Natural killer cell (primary cell): ENCODE data around the gene ITPRID2. TPM values are rescaled to one million over a fixed set of nuclear protein-coding genes. Genes with fewer than 3 reads are reported as not detected.

ENCODE experiments used
- ATAC-seq, 3 donors: fragments of 150-1000 bp in 2 of 3; fragments of 200-7000 bp in 1 of 3; cut with Tn5 transposase; 1 replicate in 1 of 3; 2 replicates in 2 of 3; pipeline ENCODE4 v1.10.0; 2021; ENCODE audit warnings: mild to moderate bottlenecking in 2 of 3, moderate library complexity in 2 of 3
- DNase-seq, 2 donors: peaks; one replicate each; pipeline versions ENCODE4 v3.0.0 to v3.0.0-alpha.2; 2013 to 2021; ENCODE audit warnings: mixed read lengths in 1 of 2
- H3K27ac ChIP-seq: one replicate; pipeline ENCODE4 v1.5.1; 2013; ENCODE audit warnings: mild to moderate bottlenecking, low read length
- H3K27me3 ChIP-seq: one replicate; pipeline ENCODE4 v1.6.1; 2013; ENCODE audit warnings: low read length; ENCODE audit not compliant: control insufficient read depth, insufficient read depth
- H3K36me3 ChIP-seq: one replicate; pipeline ENCODE4 v1.6.1; 2013; ENCODE audit warnings: low read length; ENCODE audit not compliant: control insufficient read depth, insufficient read depth
- H3K4me1 ChIP-seq: one replicate; pipeline ENCODE4 v1.6.1; 2013; ENCODE audit warnings: low read length; ENCODE audit not compliant: control insufficient read depth, insufficient read depth
- H3K4me3 ChIP-seq: one replicate; pipeline ENCODE4 v1.5.1; 2013; ENCODE audit warnings: low read length
- H3K9me3 ChIP-seq: one replicate; pipeline ENCODE4 v1.6.1; 2013; ENCODE audit warnings: low read length; ENCODE audit not compliant: control insufficient read depth, insufficient read depth
- H3K27ac Mint-ChIP-seq, 2 donors: one replicate each; pipeline ENCODE4 v1.8.0; 2022; ENCODE audit warnings: mild to moderate bottlenecking in 2 of 2, mixed read lengths in 2 of 2, moderate library complexity in 1 of 2
- H3K27me3 Mint-ChIP-seq, 2 donors: one replicate each; pipeline ENCODE4 v1.8.0; 2022; ENCODE audit warnings: low read depth in 2 of 2, mixed read lengths in 2 of 2
- H3K36me3 Mint-ChIP-seq: one replicate; pipeline ENCODE4 v1.8.0; 2022; ENCODE audit warnings: mixed read lengths
- H3K4me1 Mint-ChIP-seq, 2 donors: one replicate each; pipeline ENCODE4 v1.8.0; 2022; ENCODE audit warnings: mixed read lengths in 2 of 2
- H3K4me3 Mint-ChIP-seq: one replicate; pipeline ENCODE4 v1.8.0; 2022; ENCODE audit warnings: mild to moderate bottlenecking, moderate library complexity, mixed read lengths
- H3K9me3 Mint-ChIP-seq, 2 donors: one replicate each; pipeline ENCODE4 v1.8.0; 2022; ENCODE audit warnings: mixed read lengths in 2 of 2
- CTCF ChIP-seq: fragments of 200-600 bp; IDR thresholded peaks from one replicate; pipeline ENCODE4 v1.8.0; 2022; ENCODE audit warnings: antibody characterized with exemption
- WGBS: methylation state at CpG from one replicate; pipeline ENCODE4 v1.1.7; 2013; ENCODE audit warnings: missing lambda C conversion rate; ENCODE audit not compliant: insufficient coverage; 5-methylcytosine and 5-hydroxymethylcytosine counted together
- intact Hi-C: fragments of 100-400 bp; cut with micrococcal nuclease; formaldehyde crosslinking; loops from one replicate; pipeline ENCODE4 v1.14.2; 2022
- total RNA-seq, 4 donors: library from RNA; stranded (reverse); fragments of 120-200 nt in 1 of 4; gene quantifications; one replicate each; pipeline versions ENCODE4 v1.2.3 to v1.2.4, GENCODE V29; 2013 to 2022

ITPRID2 gene
- total RNA-seq, 3 donors from 2014 or later (not counting 1 experiment from before 2014, with no cell fraction given): 63.7 to 89.6 (median 65.8) TPM

GRCh38 chr2:181910028-181910831 lies 18.7 kb downstream of the ITPRID2 start:
- Histone ChIP-seq H3K4me1 (no peaks in the 10 kb centered on the region), H3K27me3 (no peaks in the 10 kb centered on the region), H3K4me3 (no peak overlapping the region), H3K27ac (no peak overlapping the region), H3K9me3 (no peaks in the 10 kb centered on the region), H3K36me3 (peaks cover 23% of the 10 kb centered on the region)
- Mint-ChIP-seq H3K4me3 (no peak overlapping the region), H3K4me1 (no peaks in the 10 kb centered on the region), H3K27ac (no peak overlapping the region), H3K36me3 (peaks cover 21% of the 10 kb centered on the region), H3K9me3 (no peaks in the 10 kb centered on the region), H3K27me3 (no peaks in the 10 kb centered on the region)
- DNase-seq (no peak), ATAC-seq (no peak)
- WGBS: no CpG with 5 or more reads among the region's 2 CpGs
- TF ChIP-seq CTCF: no peak
- intact Hi-C loops: no loop called here

- H3K9me3 Mint-ChIP-seq: no peaks in the 10 kb centered on the region
- no peak overlapping the region for H3K27ac Mint-ChIP-seq
- no peaks in the 10 kb centered on the region for H3K9me3 ChIP-seq
- H3K4me1 Mint-ChIP-seq: no peaks in the 10 kb centered on the region
- no peak overlapping the region for H3K4me3 ChIP-seq
- DNase-seq (no peak), ATAC-seq (no peak)
- H3K36me3 Mint-ChIP-seq: peaks cover 26% of the 10 kb centered on the region
- no peak overlapping the region for H3K4me3 Mint-ChIP-seq
- 53% methylated on average over 2 of the region's 2 CpGs for WGBS
- intact Hi-C loops: no loop called here
- no peaks in the 10 kb centered on the region for H3K27me3 Mint-ChIP-seq
- H3K36me3 ChIP-seq: peaks cover 39% of the 10 kb centered on the region
- H3K27ac ChIP-seq: no peak overlapping the region
- TF ChIP-seq CTCF: no peak
- no peaks in the 10 kb centered on the region for H3K4me1 ChIP-seq
- H3K27me3 ChIP-seq: no peaks in the 10 kb centered on the region
These were observed 20.3 kb downstream of the ITPRID2 start for GRCh38 chr2:181911830-181912229.

- Mint-ChIP-seq H3K36me3 (peaks cover 29% of the 10 kb centered on the region), H3K27ac (no peak overlapping the region), H3K4me1 (no peaks in the 10 kb centered on the region), H3K27me3 (no peaks in the 10 kb centered on the region), H3K4me3 (no peak overlapping the region), H3K9me3 (no peaks in the 10 kb centered on the region)
- 86% methylated on average over 1 of the region's 1 CpG for WGBS
- Histone ChIP-seq H3K9me3 (no peaks in the 10 kb centered on the region), H3K27ac (no peak overlapping the region), H3K4me3 (no peak overlapping the region), H3K27me3 (no peaks in the 10 kb centered on the region), H3K36me3 (peaks cover 56% of the 10 kb centered on the region), H3K4me1 (no peaks in the 10 kb centered on the region)
- ATAC-seq (no peak), DNase-seq (no peak)
- no peak for TF ChIP-seq CTCF
- intact Hi-C loops: no loop called here
These were observed 23.6 kb downstream of the ITPRID2 start for GRCh38 chr2:181915102-181915501.
